Neural progenitor cell (in vitro differentiated cells): ENCODE data around the gene ERVMER34-1. TPM values are rescaled to one million over a fixed set of nuclear protein-coding genes. Genes with fewer than 3 reads are reported as not detected.
A peak's percentile ranks its signal among the peaks of the same experiment; 100 is the strongest.

ENCODE experiments used
- DNase-seq: peaks from one replicate; pipeline ENCODE4 v3.0.0-alpha.2; 2016; ENCODE audit warnings: low spot score
- H2AFZ ChIP-seq: fragments of 200-600 bp; sonication (generic); replicated peaks from 2 replicates; pipeline ENCODE4 v1.6.1; 2016; ENCODE audit warnings: antibody characterized with exemption
- H3F3A ChIP-seq: fragments of 200-600 bp; sonication (generic); 2 replicates; pipeline ENCODE4 v1.6.1; 2016; ENCODE audit warnings: antibody characterized with exemption, low read depth
- H3K27ac ChIP-seq: fragments of 200-600 bp; sonication (generic); 2 replicates; pipeline ENCODE4 v1.5.1; 2016; ENCODE audit warnings: mild to moderate bottlenecking
- H3K27me3 ChIP-seq: fragments of 200-600 bp; sonication (generic); 2 replicates; pipeline ENCODE4 v1.6.1; 2016; ENCODE audit warnings: mild to moderate bottlenecking, moderate library complexity
- H3K36me3 ChIP-seq: fragments of 200-600 bp; sonication (generic); 2 replicates; pipeline ENCODE4 v1.5.1; 2016
- H3K4me1 ChIP-seq: fragments of 200-600 bp; sonication (generic); 2 replicates; pipeline ENCODE4 v1.6.1; 2016; ENCODE audit warnings: mixed run types
- H3K4me2 ChIP-seq: fragments of 200-600 bp; sonication (generic); 2 replicates; pipeline ENCODE4 v1.6.1; 2016
- H3K4me3 ChIP-seq: fragments of 200-600 bp; sonication (generic); 2 replicates; pipeline ENCODE4 v1.5.1; 2016
- H3K79me2 ChIP-seq: fragments of 200-600 bp; sonication (generic); 2 replicates; pipeline ENCODE4 v1.6.1; 2016; ENCODE audit warnings: low read depth
- H3K9ac ChIP-seq: fragments of 200-600 bp; sonication (generic); 2 replicates; pipeline ENCODE4 v1.6.1; 2016
- H3K9me3 ChIP-seq: fragments of 200-600 bp; sonication (generic); 2 replicates; pipeline ENCODE4 v1.5.1; 2016; ENCODE audit warnings: low read depth
- H4K20me1 ChIP-seq: fragments of 200-600 bp; sonication (generic); 2 replicates; pipeline ENCODE4 v1.6.1; 2016; ENCODE audit warnings: low read depth
- H3K27ac Mint-ChIP-seq: 3 replicates; pipeline ENCODE4 v1.8.0; 2021; ENCODE audit warnings: mixed read lengths
- H3K27me3 Mint-ChIP-seq: 2 replicates; pipeline ENCODE4 v1.8.0; 2022; ENCODE audit warnings: low read depth, mild to moderate bottlenecking, inconsistent platforms, moderate library complexity, mixed read lengths; ENCODE audit not compliant: insufficient read depth
- H3K36me3 Mint-ChIP-seq: 3 replicates; pipeline ENCODE4 v1.8.0; 2021; ENCODE audit warnings: mixed read lengths
- H3K4me1 Mint-ChIP-seq: 3 replicates; pipeline ENCODE4 v1.8.0; 2021; ENCODE audit warnings: mixed read lengths
- H3K4me3 Mint-ChIP-seq: 3 replicates; pipeline ENCODE4 v1.8.0; 2021; ENCODE audit warnings: mild to moderate bottlenecking, moderate library complexity, mixed read lengths
- H3K9me3 Mint-ChIP-seq: 3 replicates; pipeline ENCODE4 v1.8.0; 2020; ENCODE audit warnings: mixed read lengths
- CTCF ChIP-seq: fragments of 200-600 bp; sonication (generic); IDR thresholded peaks from 2 replicates; pipeline ENCODE4 v1.5.1; 2017; ENCODE audit warnings: antibody characterized with exemption, mild to moderate bottlenecking
- EZH2 ChIP-seq: fragments of 200-600 bp; sonication (generic); IDR thresholded peaks from 2 replicates; pipeline ENCODE4 v1.6.1; 2017; ENCODE audit warnings: antibody characterized with exemption, mild to moderate bottlenecking, moderate library complexity
- EZH2phosphoT487 ChIP-seq: fragments of 200-600 bp; sonication (generic); IDR thresholded peaks from 2 replicates; pipeline ENCODE4 v1.6.1; 2017; ENCODE audit warnings: antibody characterized with exemption
- total RNA-seq: library from RNA; depleted of rRNA; stranded (reverse); fragments of >200 nt; gene quantifications from 2 replicates; pipeline ENCODE4 v1.2.3, GENCODE V29; 2015; ENCODE audit warnings: low replicate concordance

The ERVMER34-1 gene
- total RNA-seq, 1 donor from 2014 or later = 2.0 TPM

- Histone ChIP-seq H3K27me3 (no peaks in the 10 kb centered on the region), H2AFZ (no peak overlapping the region), H3K4me3 (no peak overlapping the region), H4K20me1 (no peaks in the 10 kb centered on the region), H3K4me1 (peaks cover 6% of the 10 kb centered on the region), H3K4me2 (no peak overlapping the region), H3K9me3 (no peaks in the 10 kb centered on the region), H3K9ac (no peak overlapping the region), H3K36me3 (no peaks in the 10 kb centered on the region), H3F3A (no peaks in the 10 kb centered on the region), H3K79me2 (no peaks in the 10 kb centered on the region), H3K27ac (no peak overlapping the region)
- Mint-ChIP-seq H3K4me1 (no peaks in the 10 kb centered on the region), H3K36me3 (no peaks in the 10 kb centered on the region), H3K27ac (no peak overlapping the region), H3K9me3 (no peaks in the 10 kb centered on the region), H3K4me3 (no peak overlapping the region), H3K27me3 (peaks cover 2% of the 10 kb centered on the region)
- TF ChIP-seq EZH2 = no peak
- no peak for TF ChIP-seq CTCF
- no peak for TF ChIP-seq EZH2phosphoT487
- DNase-seq = no peak
Observed at GRCh38 chr4:52728691-52729240, 22.5 kb downstream of the ERVMER34-1 start.

- no peaks in the 10 kb centered on the region for H3K36me3 Mint-ChIP-seq
- TF ChIP-seq EZH2phosphoT487 = no peak
- no peak for TF ChIP-seq CTCF
- no peak for TF ChIP-seq EZH2
- H3K4me1 Mint-ChIP-seq = peaks cover 5% of the 10 kb centered on the region
- no peak overlapping the region for H3K27ac ChIP-seq
- H3K9me3 ChIP-seq = no peaks in the 10 kb centered on the region
- H3K4me1 ChIP-seq = peaks cover 15% of the 10 kb centered on the region
- H3K36me3 ChIP-seq = no peaks in the 10 kb centered on the region
- no peaks in the 10 kb centered on the region for H3K9me3 Mint-ChIP-seq
- H3K27ac Mint-ChIP-seq = no peak overlapping the region
- H3K9ac ChIP-seq = no peak overlapping the region
- no peaks in the 10 kb centered on the region for H3K27me3 ChIP-seq
- H3K4me3 ChIP-seq = no peak overlapping the region
- H3K27me3 Mint-ChIP-seq = peaks cover 2% of the 10 kb centered on the region
- DNase-seq = no peak
- H3F3A ChIP-seq = peaks cover 9% of the 10 kb centered on the region
- H3K79me2 ChIP-seq = no peaks in the 10 kb centered on the region
- no peak overlapping the region for H3K4me2 ChIP-seq
- no peak overlapping the region for H3K4me3 Mint-ChIP-seq
- no peaks in the 10 kb centered on the region for H4K20me1 ChIP-seq
- no peak overlapping the region for H2AFZ ChIP-seq
Observed at GRCh38 chr4:52726826-52727580, 24.2 kb downstream of the ERVMER34-1 start.

- H4K20me1 ChIP-seq = no peaks in the 10 kb centered on the region
- peak overlapping the region; percentile 11 for H3K9ac ChIP-seq
- peaks cover 2% of the 10 kb centered on the region for H3K27me3 Mint-ChIP-seq
- H3K36me3 Mint-ChIP-seq = peaks cover 16% of the 10 kb centered on the region
- H3K4me3 ChIP-seq = peak overlapping the region; percentile 52
- H3K4me2 ChIP-seq = peak overlapping the region; percentile 79
- peaks cover 5% of the 10 kb centered on the region for H3K4me1 Mint-ChIP-seq
- H3F3A ChIP-seq = peaks cover 51% of the 10 kb centered on the region
- no peak for TF ChIP-seq CTCF
- TF ChIP-seq EZH2 = no peak
- no peak for TF ChIP-seq EZH2phosphoT487
- DNase-seq = peak; percentile 97
- peaks cover 9% of the 10 kb centered on the region for H3K4me1 ChIP-seq
- peak overlapping the region; percentile 35 for H3K27ac ChIP-seq
- H3K27ac Mint-ChIP-seq = peak overlapping the region; percentile 69
- H3K9me3 ChIP-seq = no peaks in the 10 kb centered on the region
- H2AFZ ChIP-seq = peak overlapping the region; percentile 69
- no peaks in the 10 kb centered on the region for H3K9me3 Mint-ChIP-seq
- no peaks in the 10 kb centered on the region for H3K36me3 ChIP-seq
- H3K4me3 Mint-ChIP-seq = peak overlapping the region; percentile 84
- H3K27me3 ChIP-seq = no peaks in the 10 kb centered on the region
- H3K79me2 ChIP-seq = no peaks in the 10 kb centered on the region
Observed at GRCh38 chr4:52721968-52722815, 29.0 kb downstream of the ERVMER34-1 start.
